Ovary (tissue), 9 donors: Measurements from ENCODE around the gene MTERF1. TPM values are rescaled to one million over a fixed set of nuclear protein-coding genes. Genes with fewer than 3 reads are reported as not detected.

Source experiments
- DNase-seq, 5 donors: peaks; one replicate each; pipeline ENCODE4 v3.0.0-alpha.2; 2019 to 2020
- H3K27ac ChIP-seq, 2 donors: fragments of 200-600 bp; one replicate each; pipeline versions ENCODE4 v1.5.1 to v1.8.0; 2019 to 2022
- H3K27me3 ChIP-seq: fragments of 200-600 bp; one replicate; pipeline ENCODE4 v1.8.0; 2022
- H3K36me3 ChIP-seq: fragments of 200-600 bp; sonication (generic); one replicate; pipeline ENCODE4 v1.5.1; 2019
- H3K4me1 ChIP-seq: one replicate; pipeline ENCODE4 v1.8.1; 2013; ENCODE audit warnings: mild to moderate bottlenecking, moderate library complexity; ENCODE audit not compliant: insufficient read depth
- H3K4me3 ChIP-seq: fragments of 200-600 bp; sonication (generic); one replicate; pipeline ENCODE4 v1.5.1; 2017
- H3K9me3 ChIP-seq, 2 donors: fragments of 200-600 bp in 1 of 2; sonication (generic) in 1 of 2; one replicate each; pipeline versions ENCODE4 v1.5.1 to v1.8.1; 2013 to 2019; ENCODE audit warnings: mild to moderate bottlenecking in 1 of 2, moderate library complexity in 1 of 2
- CTCF ChIP-seq, 3 donors: fragments of 450-650 bp in 2 of 3; fragments of 200-600 bp in 1 of 3; IDR thresholded peaks; one replicate each; pipeline versions ENCODE4 v1.5.1 to v1.8.0; 2016 to 2022; ENCODE audit warnings: antibody characterized with exemption in 3 of 3, mild to moderate bottlenecking in 1 of 3
- EP300 ChIP-seq: sonication (generic); formaldehyde crosslinking; IDR thresholded peaks from one replicate; pipeline ENCODE4 v1.6.1; 2017; ENCODE audit warnings: antibody characterized with exemption
- POLR2A ChIP-seq: fragments of 450-650 bp; IDR thresholded peaks from one replicate; pipeline ENCODE4 v1.6.1; 2017; ENCODE audit warnings: antibody characterized with exemption, mild to moderate bottlenecking, moderate library complexity
- WGBS, 3 donors: extraction: QIAGEN DNeasy Blood & Tissue Kit in 1 of 3; methylation state at CpG; one replicate each; pipeline versions ENCODE4 v1.1.5 to v1.1.7; 2013 to 2017; 5-methylcytosine and 5-hydroxymethylcytosine counted together
- intact Hi-C, 4 donors: fragments of 100-400 bp; cut with DNase I; formaldehyde crosslinking; loops; one replicate each; pipeline versions ENCODE4 v1.11.0 to v1.15.1; 2022 to 2023
- polyA plus RNA-seq, 2 donors: library from polyadenylated mRNA; stranded (reverse); fragments of 200-250 nt in 1 of 2; fragments of 350-450 nt in 1 of 2; fragmentation: Illumina TruSeq in 1 of 2; extraction: RNeasy Lipid Tissue Mini Kit (QIAGEN cat#74804) in 1 of 2; gene quantifications; one replicate each; pipeline ENCODE4 v1.2.3, GENCODE V29; 2013 to 2014
- total RNA-seq, 7 donors: library from RNA; depleted of rRNA in 2 of 7; stranded (reverse); fragments of >200 nt in 2 of 7; fragmentation: NEBNext Ultra II Directional in 3 of 7; extraction: Animal tissue kit (Norgen Biotek cat#: 25700) in 3 of 7; gene quantifications; one replicate each; pipeline versions ENCODE4 v1.1.0 to v1.2.4, GENCODE V29; 2016 to 2023
- donor health status: DM: no; HTN: no; CAD: no; lungs with moderate emphysema.
- donor health status: DM: no; HTN: no; CAD: no.
- donor health status: Bipolar disorder and iron deficiency.
- donor health status: DM: yes; HTN: yes; CAD: no.
- donor health status: DM: no; HTN: no; CAD: no.
- donor health status: DM: yes; HTN: yes; CAD: no.

MTERF1 gene
- total and polyA plus RNA-seq, 9 donors = 2.8 to 17.8 (median 9.9) TPM

- H3K4me3 ChIP-seq = no peak overlapping the region
- H3K9me3 ChIP-seq = no peaks in the 10 kb centered on the region
- H3K27me3 ChIP-seq = no peaks in the 10 kb centered on the region
- no peaks in the 10 kb centered on the region for H3K36me3 ChIP-seq
- no peaks in the 10 kb centered on the region for H3K4me1 ChIP-seq
- intact Hi-C loops = no loop called here
- TF ChIP-seq POLR2A (no peak), EP300 (no peak), CTCF (IDR thresholded peaks at IDR 0.05) (no peak)
- WGBS, 3 donors = 88 to 94% (median 89%) methylated on average over 7 of the region's 7 CpGs
- H3K27ac ChIP-seq = no peak overlapping the region
- no peak for DNase-seq
These were observed 47.9 kb downstream of the MTERF1 start for GRCh38 chr7:91832493-91833045.

- no peak for DNase-seq
- H3K4me3 ChIP-seq = no peak overlapping the region
- no peaks in the 10 kb centered on the region for H3K36me3 ChIP-seq
- intact Hi-C loops = no loop called here
- H3K9me3 ChIP-seq = no peaks in the 10 kb centered on the region
- H3K27me3 ChIP-seq = no peaks in the 10 kb centered on the region
- TF ChIP-seq POLR2A (no peak), CTCF (IDR thresholded peaks at IDR 0.05) (no peak), EP300 (no peak)
- no peaks in the 10 kb centered on the region for H3K4me1 ChIP-seq
- 29 to 45% (median 33%) methylated on average over 2 of the region's 2 CpGs for WGBS, 3 donors
- H3K27ac ChIP-seq = no peak overlapping the region
These were observed 53.3 kb downstream of the MTERF1 start for GRCh38 chr7:91827169-91827568.

- WGBS, 3 donors = 91 to 96% (median 95%) methylated on average over 1 of the region's 1 CpG
These were observed 54.1 kb downstream of the MTERF1 start for GRCh38 chr7:91826377-91826776.

GRCh38 chr7:91824201-91824600 is 56.3 kb downstream of the MTERF1 start:
- no peak for TF ChIP-seq POLR2A
- no peak for TF ChIP-seq EP300
- TF ChIP-seq CTCF (IDR thresholded peaks at IDR 0.05) = no peak
- intact Hi-C loops = no loop called here
- H3K27me3 ChIP-seq = no peaks in the 10 kb centered on the region

More at GRCh38 chr7:91826377-91826776, 54.1 kb downstream of the MTERF1 start:
- DNase-seq = no peak
- TF ChIP-seq CTCF (IDR thresholded peaks at IDR 0.05) = no peak
- TF ChIP-seq EP300 = no peak
- TF ChIP-seq POLR2A = no peak
- Histone ChIP-seq H3K27ac (no peak overlapping the region), H3K4me3 (no peak overlapping the region), H3K4me1 (no peaks in the 10 kb centered on the region), H3K9me3 (no peaks in the 10 kb centered on the region), H3K27me3 (no peaks in the 10 kb centered on the region), H3K36me3 (no peaks in the 10 kb centered on the region)
- intact Hi-C loops = no loop called here

More at GRCh38 chr7:91824201-91824600, 56.3 kb downstream of the MTERF1 start:
- Histone ChIP-seq H3K36me3 (no peaks in the 10 kb centered on the region), H3K4me3 (no peak overlapping the region), H3K9me3 (no peaks in the 10 kb centered on the region), H3K27ac (no peak overlapping the region), H3K4me1 (no peaks in the 10 kb centered on the region)
- no peak for DNase-seq

Other genes starting within 250 kb of the MTERF1 start
- gene AKAP9, start 60.2 kb upstream of the MTERF1 start, total RNA-seq = 10 to 100 TPM; 46.3 to 92.8 (median 60.9) TPM
- gene AKAP9, start 60.2 kb upstream of the MTERF1 start, polyA plus RNA-seq = 10 to 100 TPM; 22.1 to 31.4 TPM